HCT116 (cell line): ENCODE results near the gene AHI1. TPM values are rescaled to one million over a fixed set of nuclear protein-coding genes. Genes with fewer than 3 reads are reported as not detected.

Experiments used
- ATAC-seq: fragments of 200-7000 bp; cut with Tn5 transposase; 2 replicates; pipeline ENCODE4 v1.9.1; 2020; ENCODE audit warnings: mild to moderate bottlenecking, moderate library complexity
- BruUV-seq: library from RNA; stranded (reverse); fragments of 400-500 nt; replicated peaks from 2 replicates; lab custom pipeline; 2021; lab: Mats Ljungman, UMichigan
- CTCF ChIA-PET: fragments of 300-600 bp; sonication (Branson Sonifier 250); formaldehyde crosslinking; loops from one replicate; lab custom pipeline; 2021; ENCODE audit warnings: antibody characterized with exemption; lab: Charles Lee
- POLR2A ChIA-PET: fragments of 300-600, 350-600 bp; sonication (Branson Sonifier 250); formaldehyde crosslinking; loops from one replicate; lab custom pipeline; 2021; ENCODE audit warnings: antibody characterized with exemption; lab: Charles Lee
- RAD21 ChIA-PET, 2 experiments: fragments of 300-600 bp; sonication (Branson Sonifier 250); formaldehyde crosslinking; loops; one replicate each; lab custom pipeline; 2023; ENCODE audit warnings: low total read pairs in 2 of 2; ENCODE audit not compliant: uncharacterized antibody in 2 of 2, unreplicated experiment in 2 of 2, low non-redundant PET in 1 of 2; lab: Charles Lee
- DNase-seq: peaks from one replicate; pipeline ENCODE4 v3.0.0-alpha.2; 2010; ENCODE audit warnings: low read depth, low spot score
- H2AFZ ChIP-seq: fragments of 200-600 bp; shearing (Covaris generic), sonication (generic); 2 replicates; pipeline ENCODE4 v1.6.1; 2017; ENCODE audit warnings: low read depth, mixed run types, mixed read lengths, antibody characterized with exemption, low read length; ENCODE audit not compliant: poor library complexity, severe bottlenecking
- H3K27ac ChIP-seq: 2 replicates; pipeline ENCODE4 v1.5.1; 2012; ENCODE audit warnings: low read depth, low read length
- H3K27me3 ChIP-seq: fragments of 200-600 bp; sonication (generic); 2 replicates; pipeline ENCODE4 v1.6.1; 2016; ENCODE audit warnings: mixed run types, low read length, mixed read lengths; ENCODE audit not compliant: insufficient read depth
- H3K36me3 ChIP-seq, 2 experiments: fragments of 200-500 bp in 1 of 2; fragments of 200-600 bp in 1 of 2; sonication (Bioruptor generic) in 1 of 2; sonication (generic) in 1 of 2; 2 replicates each; pipeline versions ENCODE4 v1.5.1 to v1.6.1; 2014 to 2016; ENCODE audit warnings: low read length in 2 of 2, inconsistent platforms in 1 of 2, mixed read lengths in 1 of 2, mixed run types in 1 of 2; ENCODE audit not compliant: insufficient read depth in 2 of 2, control insufficient read depth in 1 of 2
- H3K4me1 ChIP-seq, 2 experiments: fragments of 200-600 bp in 1 of 2; sonication (generic) in 1 of 2; 2 replicates each; pipeline versions ENCODE4 v1.5.1 to v1.6.1; 2012 to 2017; ENCODE audit warnings: low read length in 2 of 2, inconsistent platforms in 1 of 2, mild to moderate bottlenecking in 1 of 2, mixed read lengths in 1 of 2, mixed run types in 1 of 2, moderate library complexity in 1 of 2; ENCODE audit not compliant: insufficient read depth in 2 of 2, control insufficient read depth in 1 of 2
- H3K4me2 ChIP-seq: fragments of 200-600 bp; sonication (generic); 2 replicates; pipeline ENCODE4 v1.6.1; 2017; ENCODE audit warnings: mixed run types, low read length, mixed read lengths
- H3K4me3 ChIP-seq, 2 experiments: fragments of 200-600 bp in 1 of 2; sonication (generic) in 1 of 2; replicated peaks in 1 of 2; 2 replicates each; pipeline ENCODE4 v1.5.1; 2011 to 2016; ENCODE audit warnings: low read length in 2 of 2, control low read depth in 1 of 2, low read depth in 1 of 2, mild to moderate bottlenecking in 1 of 2, mixed read lengths in 1 of 2, mixed run types in 1 of 2
- H3K79me2 ChIP-seq: fragments of 200-600 bp; sonication (generic); 2 replicates; pipeline ENCODE4 v1.6.1; 2017; ENCODE audit warnings: mild to moderate bottlenecking, mixed run types, low read length, moderate library complexity, mixed read lengths; ENCODE audit not compliant: insufficient read depth
- H3K9ac ChIP-seq: fragments of 200-600 bp; sonication (generic); 2 replicates; pipeline ENCODE4 v1.6.1; 2016; ENCODE audit warnings: low read length, mixed read lengths
- H3K9me2 ChIP-seq: fragments of 200-600 bp; sonication (generic), shearing (Covaris generic); 2 replicates; pipeline ENCODE4 v1.6.1; 2017; ENCODE audit warnings: mixed run types, mild to moderate bottlenecking, moderate library complexity; ENCODE audit not compliant: insufficient read depth
- H3K9me3 ChIP-seq, 2 experiments: fragments of 200-500 bp in 1 of 2; fragments of 200-600 bp in 1 of 2; sonication (Bioruptor generic) in 1 of 2; sonication (generic) in 1 of 2; 2 replicates each; pipeline ENCODE4 v1.6.1; 2014 to 2017; ENCODE audit warnings: low read length in 2 of 2, mixed read lengths in 2 of 2, inconsistent platforms in 1 of 2, low read depth in 1 of 2, mild to moderate bottlenecking in 1 of 2, mixed run types in 1 of 2, moderate library complexity in 1 of 2; ENCODE audit not compliant: control insufficient read depth in 1 of 2, insufficient read depth in 1 of 2
- H4K20me1 ChIP-seq: fragments of 200-600 bp; sonication (generic), shearing (Covaris generic); 2 replicates; pipeline ENCODE4 v1.6.1; 2017; ENCODE audit warnings: mixed run types, mild to moderate bottlenecking, moderate library complexity; ENCODE audit not compliant: insufficient read depth
- ATF3 ChIP-seq: IDR thresholded peaks from 2 replicates; pipeline ENCODE4 v1.6.1; 2012
- CBX3 ChIP-seq: IDR thresholded peaks from 2 replicates; pipeline ENCODE4 v1.6.1; 2012; ENCODE audit warnings: low read depth
- CEBPB ChIP-seq: IDR thresholded peaks from 2 replicates; pipeline ENCODE4 v1.6.1; 2012; ENCODE audit warnings: low read depth
- CTCF ChIP-seq, 3 experiments: fragments of 200-600 bp in 1 of 3; sonication (generic) in 1 of 3; IDR thresholded peaks in 2 of 3; conservative IDR thresholded peaks in 1 of 3; 2 replicates each; pipeline ENCODE4 v1.5.1; 2012 to 2017; ENCODE audit warnings: low read depth in 2 of 3, low read length in 2 of 3, antibody characterized with exemption in 1 of 3, borderline replicate concordance in 1 of 3, control low read depth in 1 of 3, mild to moderate bottlenecking in 1 of 3, mixed read lengths in 1 of 3, mixed run types in 1 of 3, moderate library complexity in 1 of 3; ENCODE audit not compliant: insufficient read depth in 1 of 3
- EGR1 ChIP-seq: IDR thresholded peaks from 2 replicates; pipeline ENCODE4 v1.6.1; 2012; ENCODE audit warnings: low read depth
- EZH2 ChIP-seq: fragments of 200-600 bp; sonication (generic); IDR thresholded peaks from 2 replicates; pipeline ENCODE4 v1.6.1; 2017; ENCODE audit warnings: antibody characterized with exemption, mixed run types
- JUND ChIP-seq: IDR thresholded peaks from 2 replicates; pipeline ENCODE4 v1.6.1; 2012
- RAD21 ChIP-seq: IDR thresholded peaks from 2 replicates; pipeline ENCODE4 v1.6.1; 2012; ENCODE audit warnings: low read depth, mild to moderate bottlenecking
- REST ChIP-seq: IDR thresholded peaks from 2 replicates; pipeline ENCODE4 v1.6.1; 2012; ENCODE audit warnings: low read depth
- SIN3A ChIP-seq: IDR thresholded peaks from 2 replicates; pipeline ENCODE4 v1.6.1; 2012; ENCODE audit warnings: low read depth
- TCF7L2 ChIP-seq: IDR thresholded peaks from 2 replicates; pipeline ENCODE4 v1.7.0; 2011; ENCODE audit warnings: borderline replicate concordance, inconsistent platforms; ENCODE audit not compliant: insufficient read depth, insufficient read length; ENCODE audit errors: extremely low read depth
- YY1 ChIP-seq: IDR thresholded peaks from 2 replicates; pipeline ENCODE4 v1.6.1; 2011; ENCODE audit warnings: low read length, low read depth, moderate library complexity, mild to moderate bottlenecking; ENCODE audit not compliant: insufficient replicate concordance; ENCODE audit errors: extremely low read depth
- ZFX ChIP-seq: fragments of 450-650 bp; IDR thresholded peaks from 2 replicates; pipeline ENCODE4 v1.6.1; 2017
- ZNF274 ChIP-seq: fragments of 200-500 bp; sonication (Bioruptor generic); IDR thresholded peaks from 2 replicates; pipeline ENCODE4 v1.6.1; 2014; ENCODE audit warnings: mild to moderate bottlenecking, low read depth, low read length, inconsistent platforms
- intact Hi-C: fragments of 100-400 bp; cut with micrococcal nuclease; formaldehyde crosslinking; loops from 2 replicates; pipeline ENCODE4 v1.10.0; 2022
- total RNA-seq: library from RNA; stranded (reverse); gene quantifications from one replicate; pipeline ENCODE4 v1.2.1, GENCODE V29; 2021; ENCODE audit not compliant: unreplicated experiment

AHI1 gene
- total RNA-seq, 1 experiment from 2014 or later = 29.6 TPM

- Histone ChIP-seq H3K79me2 (no peaks in the 10 kb centered on the region), H3K36me3 (no peaks in the 10 kb centered on the region), H3K27me3 (no peaks in the 10 kb centered on the region), H3K9me3 (no peaks in the 10 kb centered on the region), H3K4me3 (no peak overlapping the region), H2AFZ (no peak overlapping the region), H4K20me1 (no peaks in the 10 kb centered on the region), H3K9ac (no peak overlapping the region), H3K4me1 (no peaks in the 10 kb centered on the region), H3K27ac (no peak overlapping the region), H3K4me2 (no peak overlapping the region), H3K9me2 (no peaks in the 10 kb centered on the region)
- CTCF ChIA-PET = no interaction called here
- RAD21 ChIA-PET = no interaction called here
- BruUV-seq = no TSS peak
- POLR2A ChIA-PET = no interaction called here
- intact Hi-C loops = no loop called here
- no peak for DNase-seq
- TF ChIP-seq JUND = no peak
- TF ChIP-seq CTCF (IDR thresholded peaks at IDR 0.05 in 2 of 3, conservative IDR thresholded peaks at IDR 0.05 in 1 of 3; ENCODE audit: borderline replicate concordance in 1 of 3, insufficient read depth in 1 of 3, low read depth in 2 of 3, low read length in 2 of 3) = no peak
- TF ChIP-seq SIN3A = no peak
- TF ChIP-seq ZNF274 = no peak
- no peak for TF ChIP-seq ZFX
- ATAC-seq = no peak
Measured at GRCh38 chr6:135521431-135521830, 23.9 kb upstream of the AHI1 start.

GRCh38 chr6:135520781-135521180, 23.2 kb upstream of the AHI1 start:
- no peak overlapping the region for H3K9ac ChIP-seq
- CTCF ChIA-PET = no interaction called here
- H3K79me2 ChIP-seq = no peaks in the 10 kb centered on the region
- no peaks in the 10 kb centered on the region for H3K9me3 ChIP-seq
- no peak for TF ChIP-seq ZFX
- TF ChIP-seq REST = no peak
- TF ChIP-seq CBX3 = no peak
- TF ChIP-seq YY1 = no peak
- no peak for TF ChIP-seq EZH2
- no peak for TF ChIP-seq RAD21
- TF ChIP-seq TCF7L2 = no peak
- TF ChIP-seq ATF3 = no peak
- TF ChIP-seq EGR1 = no peak
- TF ChIP-seq CEBPB = no peak
- TF ChIP-seq, all 23 proteins: peak for 0
- intact Hi-C loops = no loop called here
- ChIA-PET RAD21 (no interaction called here), POLR2A (no interaction called here)
- H3K4me2 ChIP-seq = no peak overlapping the region
- no peak overlapping the region for H3K4me3 ChIP-seq
- ATAC-seq = no peak
- no peak overlapping the region for H2AFZ ChIP-seq
- no peaks in the 10 kb centered on the region for H3K4me1 ChIP-seq
- no TSS peak for BruUV-seq
- no peaks in the 10 kb centered on the region for H3K36me3 ChIP-seq
- H3K27ac ChIP-seq = no peak overlapping the region
- no peaks in the 10 kb centered on the region for H4K20me1 ChIP-seq
- no peaks in the 10 kb centered on the region for H3K9me2 ChIP-seq
- no peaks in the 10 kb centered on the region for H3K27me3 ChIP-seq
- no peak for DNase-seq
